ENCODE data around the gene NEGR1.

NEGR1 gene

GRCh38 chr1:71532343-71532742 lies 750.0 kb downstream of the NEGR1 start:
- DNase-seq = no peak

GRCh38 chr1:71526824-71527223 lies 755.5 kb downstream of the NEGR1 start:
- no peak for DNase-seq

GRCh38 chr1:71522721-71523120 lies 759.6 kb downstream of the NEGR1 start:
- no peak for DNase-seq

DNA sequence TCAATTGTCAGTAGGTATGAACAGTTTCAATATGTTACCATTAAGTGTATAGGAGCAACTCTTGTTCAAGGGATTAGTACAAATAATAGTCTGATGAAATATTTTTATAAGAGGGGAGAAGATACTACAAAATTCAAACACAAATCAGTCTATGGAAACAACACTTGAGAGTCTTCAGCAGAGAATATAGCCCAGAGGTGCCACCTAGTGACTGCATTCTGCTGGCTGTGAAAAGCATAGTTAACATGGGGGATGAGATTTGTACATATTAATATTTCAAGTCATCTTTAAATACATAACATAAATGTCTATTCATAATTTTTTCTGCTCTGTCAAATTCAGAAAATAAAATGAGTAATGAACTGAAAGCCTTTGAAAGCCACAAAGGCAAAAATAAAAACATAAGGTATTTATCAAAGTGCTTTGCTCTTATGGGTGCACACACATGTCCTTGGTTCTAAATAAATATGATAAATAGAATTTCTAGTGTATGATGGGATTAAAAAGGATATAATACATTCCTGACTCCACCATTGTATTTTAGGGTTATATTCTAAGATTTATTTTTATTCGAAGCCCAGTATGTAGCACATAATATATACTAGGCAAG lies 760.6 kb downstream of the NEGR1 start:
- DNase-seq = no peak

GRCh38 chr1:71511505-71511904 lies 770.8 kb downstream of the NEGR1 start:
- no peak for DNase-seq

DNA sequence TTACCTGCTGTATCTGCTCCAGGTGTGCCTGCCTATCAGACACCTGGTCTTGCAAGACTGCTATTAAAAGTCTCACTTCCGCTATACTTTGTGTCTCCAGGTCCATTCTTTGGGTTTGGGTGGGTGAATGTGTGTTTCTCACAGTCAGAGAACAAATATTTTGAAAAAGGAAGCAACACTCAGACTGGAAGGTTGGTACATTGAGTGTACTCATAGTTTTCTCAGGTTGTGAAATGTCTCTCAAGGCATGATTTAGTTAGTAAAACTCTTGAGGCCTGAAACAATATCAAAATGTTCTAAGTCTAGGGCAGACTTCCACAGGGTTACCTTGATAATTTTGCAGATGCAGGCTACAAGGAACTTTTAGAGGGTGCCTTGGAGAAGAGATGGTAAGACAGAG lies 771.6 kb downstream of the NEGR1 start:
- DNase-seq = no peak

- no peak for DNase-seq
Observed at GRCh38 chr1:71509051-71509595, 773.2 kb downstream of the NEGR1 start.

- no peak for DNase-seq
Observed at GRCh38 chr1:71502006-71502405, 780.3 kb downstream of the NEGR1 start.

DNA sequence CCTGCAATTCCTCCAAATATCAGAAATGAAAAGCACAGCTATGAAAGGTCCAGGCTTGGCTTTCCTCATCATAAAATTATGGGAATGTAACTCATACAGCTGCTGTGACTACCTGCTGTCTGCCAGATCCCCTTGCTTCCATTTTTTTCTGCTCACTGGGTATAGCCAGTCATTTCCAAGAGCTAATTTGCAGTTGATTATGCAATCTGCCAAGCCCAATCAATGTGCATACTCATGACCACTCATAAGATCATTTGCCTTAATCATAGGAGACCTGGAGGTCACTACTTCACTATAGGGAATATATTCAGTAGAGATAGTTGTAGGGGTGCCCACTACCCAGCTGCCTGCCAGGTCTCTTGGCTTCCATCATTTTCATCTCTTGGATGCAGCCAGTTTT lies 783.8 kb downstream of the NEGR1 start:
- no peak for DNase-seq

DNA sequence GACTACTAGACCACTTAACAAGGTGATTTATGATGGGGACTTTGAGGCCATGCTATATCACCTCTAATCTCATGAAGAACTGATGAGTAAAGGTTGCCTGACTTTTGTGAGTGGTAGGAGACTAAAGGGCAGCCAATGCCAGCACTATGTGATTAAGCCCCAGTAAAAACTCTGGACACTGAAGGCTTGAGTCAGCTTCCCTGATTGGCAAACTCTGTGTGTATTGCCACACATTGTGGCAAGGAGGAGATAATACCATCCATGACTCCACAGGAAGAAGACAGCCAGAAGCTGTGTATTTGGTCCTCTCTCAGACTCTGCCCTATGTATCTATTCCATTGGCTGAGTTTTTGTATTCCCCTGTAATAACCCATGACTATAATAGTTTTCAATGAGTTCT lies 788.2 kb downstream of the NEGR1 start:
- DNase-seq = no peak

- DNase-seq = no peak
Observed at GRCh38 chr1:71492298-71493041, 789.9 kb downstream of the NEGR1 start.

GRCh38 chr1:71490432-71490831 lies 791.9 kb downstream of the NEGR1 start:
- no peak for DNase-seq

DNA sequence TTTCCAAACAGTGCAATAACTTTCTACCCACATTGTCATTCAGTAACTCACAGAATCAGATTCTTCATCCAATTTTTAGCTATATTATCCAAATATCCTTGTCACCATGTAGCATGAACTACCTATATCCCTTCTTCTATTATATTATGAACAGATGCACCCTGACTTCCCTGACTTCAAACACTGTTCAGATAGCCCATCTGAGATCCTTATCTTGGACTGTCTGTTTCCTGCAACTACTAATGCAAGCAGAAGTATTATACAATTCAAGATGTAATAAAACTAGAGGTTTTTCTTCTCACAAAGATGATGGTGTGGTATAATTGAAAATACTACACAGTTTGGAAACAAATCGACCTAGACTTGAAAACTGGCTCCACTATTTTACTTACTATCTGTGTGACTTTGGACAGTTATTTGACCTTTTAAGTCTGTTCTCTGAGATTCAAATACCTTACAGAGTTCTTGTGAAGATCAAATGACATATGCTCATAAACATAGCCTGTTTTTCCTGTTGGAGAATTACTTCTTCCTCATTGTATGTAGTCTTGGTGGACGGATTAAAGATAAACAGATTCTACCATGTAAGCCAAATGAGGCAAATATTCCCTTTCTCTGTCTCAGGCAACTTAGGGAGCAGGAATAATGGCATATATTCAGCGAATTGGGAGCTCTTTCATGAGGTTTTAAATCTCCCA lies 793.6 kb downstream of the NEGR1 start:
- no peak for DNase-seq

GRCh38 chr1:71473331-71473730 lies 809.0 kb downstream of the NEGR1 start:
- DNase-seq = no peak

DNA sequence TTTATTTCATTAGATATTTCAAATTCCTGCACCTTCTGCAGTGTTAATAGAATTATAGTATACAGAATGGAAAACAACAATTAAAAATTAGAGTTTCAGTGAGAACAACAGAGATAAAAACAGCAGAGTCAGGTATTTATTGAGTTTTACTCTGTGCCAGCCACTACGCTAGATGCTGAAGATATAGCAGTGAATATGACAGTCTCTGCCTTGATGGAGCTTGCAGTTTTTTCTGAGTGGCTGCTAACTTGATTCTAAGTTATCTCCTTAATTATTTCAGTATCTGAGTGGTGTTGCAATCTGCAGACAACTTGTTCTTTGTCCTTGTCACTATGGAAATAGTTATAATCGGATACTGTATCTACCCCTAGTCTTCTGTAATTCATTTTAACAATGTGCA lies 817.2 kb downstream of the NEGR1 start:
- DNase-seq = no peak

DNA sequence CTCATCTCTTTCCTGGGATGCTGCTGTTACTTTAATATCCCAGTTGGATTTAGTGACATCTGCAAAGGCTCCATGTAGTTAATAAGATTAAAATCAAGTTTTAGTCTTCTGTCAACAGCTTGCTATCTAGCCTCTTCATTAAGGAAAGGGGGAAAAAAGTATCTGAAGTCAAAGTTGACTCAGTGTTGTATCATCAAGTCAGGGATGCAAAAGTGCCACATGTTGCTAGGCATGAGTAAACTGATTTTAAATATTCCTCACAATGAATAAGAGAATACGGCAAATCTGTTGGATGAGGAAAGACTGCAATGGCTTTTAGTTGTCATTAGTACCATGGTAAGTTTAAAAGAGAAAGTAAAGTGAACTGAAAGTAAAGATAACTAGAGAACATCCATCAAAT lies 818.3 kb downstream of the NEGR1 start:
- DNase-seq = no peak

DNA sequence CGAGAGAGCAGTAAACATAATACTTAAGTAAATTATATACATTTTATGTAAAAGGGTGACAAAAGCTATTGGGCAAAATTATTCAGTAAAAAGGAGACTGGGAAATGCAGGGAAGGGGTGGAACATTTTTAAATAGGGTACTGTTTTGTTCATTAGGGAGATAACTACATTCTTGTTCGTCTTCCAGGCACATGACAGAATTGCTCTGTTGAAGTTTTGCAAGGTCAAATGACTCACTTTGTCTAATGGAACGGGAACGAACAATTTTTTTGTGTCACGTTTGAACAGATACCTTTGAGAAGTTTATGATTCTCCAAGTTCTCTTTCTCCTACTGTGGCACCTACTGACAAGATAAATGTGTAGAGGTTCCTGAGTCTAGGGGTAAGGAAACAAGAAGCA lies 819.2 kb downstream of the NEGR1 start:
- DNase-seq = no peak

DNA sequence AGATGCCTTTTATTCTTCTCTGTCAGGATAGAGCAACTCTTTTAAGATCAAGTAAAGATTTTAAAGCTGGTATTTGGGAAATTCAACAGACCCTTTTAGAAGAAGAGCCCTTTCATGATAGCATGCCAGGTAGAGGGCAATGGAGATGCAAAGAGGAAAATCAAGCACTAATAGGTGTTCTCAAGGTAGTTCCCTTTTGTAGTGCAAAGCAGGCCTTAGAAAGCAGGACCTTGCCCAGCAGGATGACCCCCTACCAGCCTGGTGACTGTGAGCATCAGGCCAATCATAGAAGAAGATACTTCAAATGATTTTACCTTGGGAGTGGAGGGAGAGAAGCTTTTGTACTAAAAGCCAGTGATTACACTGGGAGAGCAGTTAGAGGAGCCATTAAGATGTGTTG lies 820.1 kb downstream of the NEGR1 start:
- DNase-seq = no peak

DNA sequence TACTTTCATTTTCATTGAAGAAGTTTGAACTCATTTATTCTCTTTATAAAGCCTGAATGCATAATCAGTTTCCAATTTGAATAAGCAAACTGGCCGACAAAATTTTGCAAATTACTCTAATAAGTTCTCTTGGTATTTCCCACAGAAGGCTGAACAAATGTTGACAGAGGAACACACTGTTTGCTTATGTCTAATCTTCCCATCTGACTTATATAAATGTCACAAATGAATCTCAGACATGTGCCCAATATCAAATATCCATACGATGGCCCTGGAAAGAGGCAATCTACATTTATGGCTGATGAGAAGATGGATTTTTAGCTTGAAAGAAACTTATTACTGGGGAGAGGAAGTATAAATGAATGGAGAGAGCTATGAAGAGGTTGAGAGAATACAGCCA lies 820.9 kb downstream of the NEGR1 start:
- DNase-seq = no peak

DNA sequence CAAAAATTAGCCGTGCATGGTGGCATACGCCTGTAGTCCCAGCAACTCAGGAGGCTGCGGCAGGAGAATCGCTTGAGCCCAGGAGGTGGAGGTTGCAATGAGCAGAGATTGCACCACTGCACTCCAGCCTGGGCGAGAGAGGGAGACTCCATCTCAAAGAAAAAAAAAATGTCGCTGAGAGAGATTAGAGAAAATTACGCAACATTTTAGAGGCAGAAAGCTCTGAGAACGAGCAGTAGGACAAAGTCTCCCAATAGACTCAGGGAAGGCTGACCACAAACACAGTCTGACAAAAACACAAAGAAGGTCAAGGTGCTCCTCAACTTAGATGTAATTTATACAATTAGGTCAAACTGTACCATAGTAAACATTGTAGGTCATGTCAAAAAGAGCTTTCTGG lies 833.9 kb downstream of the NEGR1 start:
- DNase-seq = no peak

DNA sequence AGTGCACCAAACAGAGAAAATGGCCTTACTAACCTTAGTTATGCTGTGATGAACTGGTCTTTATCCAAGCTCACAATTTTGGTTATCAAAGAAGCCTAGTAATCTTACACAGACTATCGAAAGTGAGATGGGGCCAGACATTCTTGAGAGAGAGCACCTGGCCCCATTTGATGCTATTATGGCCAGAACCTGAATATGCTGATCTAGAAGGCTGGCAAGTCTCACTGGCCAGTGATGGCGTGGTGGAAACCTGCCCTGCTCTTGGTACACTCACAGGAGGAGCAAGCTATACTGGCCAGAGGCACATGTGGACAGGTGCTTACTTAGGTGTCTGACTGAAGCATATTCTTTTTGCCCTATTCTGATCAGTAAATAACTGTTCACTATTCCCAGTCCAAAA lies 843.7 kb downstream of the NEGR1 start:
- no peak for DNase-seq

DNA sequence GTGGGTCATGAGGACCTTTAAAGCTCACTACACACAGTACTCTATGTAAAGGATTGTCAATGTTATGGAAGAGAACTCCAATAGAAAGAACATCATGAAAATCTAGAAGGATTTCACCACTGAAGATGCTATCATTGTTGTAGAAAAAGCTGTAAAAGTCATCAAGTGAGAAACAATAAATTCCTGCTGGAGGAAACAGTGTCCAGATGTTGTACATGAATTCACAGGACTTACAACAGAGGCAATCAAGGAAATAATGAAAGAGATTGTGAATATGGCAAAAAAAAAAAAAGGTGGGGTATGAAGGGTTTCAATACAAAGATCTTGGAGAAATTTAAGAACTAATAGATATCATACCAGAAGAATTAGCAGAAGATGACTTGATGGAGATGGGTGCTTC lies 846.4 kb downstream of the NEGR1 start:
- no peak for DNase-seq

DNA sequence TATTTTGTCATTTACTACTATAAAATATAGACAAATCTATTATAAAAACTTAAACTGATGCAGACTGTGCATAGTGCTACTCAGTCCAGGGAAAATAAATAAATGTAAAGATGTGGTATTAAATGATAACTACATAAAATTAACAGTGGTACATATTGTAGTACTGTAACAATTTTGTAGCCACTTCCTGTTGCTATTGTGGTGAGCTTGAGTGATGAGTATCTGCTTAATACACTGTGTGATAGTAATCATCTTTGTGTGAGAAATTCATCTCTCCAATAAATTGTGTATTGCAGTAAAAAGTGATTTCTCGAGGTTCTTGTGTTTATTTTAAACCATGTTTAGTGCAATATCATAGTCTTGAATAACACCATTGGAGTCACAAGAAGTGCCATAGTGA lies 848.1 kb downstream of the NEGR1 start:
- DNase-seq = no peak

GRCh38 chr1:71428029-71428428 lies 854.3 kb downstream of the NEGR1 start:
- DNase-seq = no peak

Data from activated naive CD4-positive, alpha-beta T cell (primary cell).